Stimulated activated CD8-positive, alpha-beta memory T cell treated with anti-CD3 and anti-CD28 coated beads, Interleukin-4, amount 100 ng/mL, for 48 hours (primary cell): ENCODE results near the gene ADAMTS2.

ENCODE experiments used
- DNase-seq: peaks from one replicate; pipeline ENCODE4 v3.0.0-alpha.2; 2020

The ADAMTS2 gene

GRCh38 chr5:179264783-179265513, 80.3 kb downstream of the ADAMTS2 start:
- DNase-seq, result no peak

- no peak for DNase-seq
These were observed 81.0 kb downstream of the ADAMTS2 start for GRCh38 chr5:179264053-179264782.

- no peak for DNase-seq
These were observed 81.7 kb downstream of the ADAMTS2 start for GRCh38 chr5:179263391-179264052.

GRCh38 chr5:179262126-179262920, 82.9 kb downstream of the ADAMTS2 start:
- no peak for DNase-seq

- no peak for DNase-seq
These were observed 83.7 kb downstream of the ADAMTS2 start for GRCh38 chr5:179261301-179262125.

- DNase-seq, result no peak
These were observed 84.8 kb downstream of the ADAMTS2 start for GRCh38 chr5:179260324-179261070.

- no peak for DNase-seq
These were observed 85.4 kb downstream of the ADAMTS2 start for GRCh38 chr5:179259731-179260323.

- no peak for DNase-seq
These were observed 86.1 kb downstream of the ADAMTS2 start for GRCh38 chr5:179258922-179259730.

- no peak for DNase-seq
These were observed 87.0 kb downstream of the ADAMTS2 start for GRCh38 chr5:179258001-179258921.

- no peak for DNase-seq
These were observed 88.0 kb downstream of the ADAMTS2 start for GRCh38 chr5:179257176-179257682.

- no peak for DNase-seq
These were observed 88.7 kb downstream of the ADAMTS2 start for GRCh38 chr5:179256328-179257175.

GRCh38 chr5:179255527-179256327, 89.5 kb downstream of the ADAMTS2 start:
- no peak for DNase-seq

- DNase-seq, result no peak
These were observed 90.5 kb downstream of the ADAMTS2 start for GRCh38 chr5:179254638-179255271.

GRCh38 chr5:179253730-179254129, 91.5 kb downstream of the ADAMTS2 start:
- no peak for DNase-seq

- DNase-seq, result no peak
These were observed 93.8 kb downstream of the ADAMTS2 start for GRCh38 chr5:179251276-179251969.
